ENCODE results near the gene LTC4S. TPM values are rescaled to one million over a fixed set of nuclear protein-coding genes. Genes with fewer than 3 reads are reported as not detected.
A peak's percentile ranks its signal among the peaks of the same experiment; 100 is the strongest.

The LTC4S gene
- polyA plus RNA-seq, 3 donors: 0.65 to 2.1 (median 0.69) TPM

- Histone ChIP-seq H2AFZ (ENCODE audit: insufficient read depth, low read depth, low read length, poor library complexity, severe bottlenecking) (no peak overlapping the region), H3K9ac (ENCODE audit: insufficient read depth, low read length, poor library complexity, severe bottlenecking) (peak overlapping the region; percentile 71), H3K4me2 (replicated peaks; ENCODE audit: extremely low read depth, low read length, poor library complexity, severe bottlenecking) (peak overlapping the region; percentile 87), H4K20me1 (ENCODE audit: insufficient read depth, low read length) (peaks cover 58% of the 10 kb centered on the region), H3K36me3 (replicated peaks in 1 of 2; ENCODE audit: control insufficient read depth in 1 of 2, insufficient read depth in 2 of 2, low read length in 2 of 2) (peaks cover 10 to 13% of the 10 kb centered on the region in 2 donors), H3K27me3 (ENCODE audit: control insufficient read depth in 2 of 2, insufficient read depth in 2 of 2, low read length in 2 of 2) (no peaks in the 10 kb centered on the region), H3K4me3 (replicated peaks in 1 of 3; ENCODE audit: low read depth in 2 of 3, low read length in 3 of 3) (peak overlapping the region; percentile 39 to 80 (median 59)), H3K9me3 (replicated peaks in 1 of 2; ENCODE audit: control insufficient read depth in 1 of 2, insufficient read depth in 1 of 2, low read length in 2 of 2) (no peaks in the 10 kb centered on the region), H3K79me2 (ENCODE audit: insufficient read depth, low read length) (peaks cover 45% of the 10 kb centered on the region), H3K4me1 (ENCODE audit: control insufficient read depth in 1 of 2, insufficient read depth in 2 of 2, low read length in 2 of 2) (peaks cover 41 to 53% of the 10 kb centered on the region in 2 donors), H3K27ac (ENCODE audit: low read depth in 1 of 2, low read length in 2 of 2) (peak overlapping the region in 1 of 2 donors; percentile 77)
- Mint-ChIP-seq H3K27ac (peak overlapping the region in 6 of 7 donors; percentile 10 to 86 (median 70)), H3K4me3 (peak overlapping the region; percentile 88 to 91), H3K9me3 (no peaks in the 10 kb centered on the region), H3K27me3 (ENCODE audit: low read depth in 3 of 3) (peaks cover 0 to 2% (median 0%) of the 10 kb centered on the region in 3 donors), H3K4me1 (peaks cover 36% of the 10 kb centered on the region), H3K36me3 (peaks cover 12 to 19% of the 10 kb centered on the region in 2 donors)
- 74% methylated on average over 8 of the region's 9 CpGs for WGBS (ENCODE audit: insufficient coverage)
- TF ChIP-seq, protein P1, sequence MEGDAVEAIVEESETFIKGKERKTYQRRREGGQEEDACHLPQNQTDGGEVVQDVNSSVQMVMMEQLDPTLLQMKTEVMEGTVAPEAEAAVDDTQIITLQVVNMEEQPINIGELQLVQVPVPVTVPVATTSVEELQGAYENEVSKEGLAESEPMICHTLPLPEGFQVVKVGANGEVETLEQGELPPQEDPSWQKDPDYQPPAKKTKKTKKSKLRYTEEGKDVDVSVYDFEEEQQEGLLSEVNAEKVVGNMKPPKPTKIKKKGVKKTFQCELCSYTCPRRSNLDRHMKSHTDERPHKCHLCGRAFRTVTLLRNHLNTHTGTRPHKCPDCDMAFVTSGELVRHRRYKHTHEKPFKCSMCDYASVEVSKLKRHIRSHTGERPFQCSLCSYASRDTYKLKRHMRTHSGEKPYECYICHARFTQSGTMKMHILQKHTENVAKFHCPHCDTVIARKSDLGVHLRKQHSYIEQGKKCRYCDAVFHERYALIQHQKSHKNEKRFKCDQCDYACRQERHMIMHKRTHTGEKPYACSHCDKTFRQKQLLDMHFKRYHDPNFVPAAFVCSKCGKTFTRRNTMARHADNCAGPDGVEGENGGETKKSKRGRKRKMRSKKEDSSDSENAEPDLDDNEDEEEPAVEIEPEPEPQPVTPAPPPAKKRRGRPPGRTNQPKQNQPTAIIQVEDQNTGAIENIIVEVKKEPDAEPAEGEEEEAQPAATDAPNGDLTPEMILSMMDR (IDR thresholded peaks at IDR 0.05): no peak
- intact Hi-C loops (cut with micrococcal nuclease): loop anchor here (1.0 to 2.0 kb wide), 2 partner anchors 16 to 100 kb away; partner anchors contain the start of gene SQSTM1 (in 1 of the 2)
- no peak for DNase-seq
These were observed 11.3 kb downstream of the LTC4S start for GRCh38 chr5:179805070-179805528.

GRCh38 chr5:179805529-179806249, 11.9 kb downstream of the LTC4S start:
- Mint-ChIP-seq H3K27me3 (ENCODE audit: low read depth in 3 of 3) (peaks cover 0 to 2% (median 0%) of the 10 kb centered on the region in 3 donors), H3K4me3 (peak overlapping the region; percentile 88 to 91), H3K27ac (peak overlapping the region in 5 of 7 donors; percentile 10 to 86 (median 78)), H3K9me3 (no peaks in the 10 kb centered on the region), H3K4me1 (peaks cover 36% of the 10 kb centered on the region), H3K36me3 (peaks cover 10 to 13% of the 10 kb centered on the region in 2 donors)
- Histone ChIP-seq H3K36me3 (replicated peaks in 1 of 2; ENCODE audit: control insufficient read depth in 1 of 2, insufficient read depth in 2 of 2, low read length in 2 of 2) (peaks cover 7% of the 10 kb centered on the region in 2 donors), H2AFZ (ENCODE audit: insufficient read depth, low read depth, low read length, poor library complexity, severe bottlenecking) (no peak overlapping the region), H4K20me1 (ENCODE audit: insufficient read depth, low read length) (peaks cover 52% of the 10 kb centered on the region), H3K27ac (ENCODE audit: low read depth in 1 of 2, low read length in 2 of 2) (peak overlapping the region; percentile 52 to 77), H3K4me1 (ENCODE audit: control insufficient read depth in 1 of 2, insufficient read depth in 2 of 2, low read length in 2 of 2) (peaks cover 41 to 53% of the 10 kb centered on the region in 2 donors), H3K27me3 (ENCODE audit: control insufficient read depth in 2 of 2, insufficient read depth in 2 of 2, low read length in 2 of 2) (no peaks in the 10 kb centered on the region), H3K79me2 (ENCODE audit: insufficient read depth, low read length) (peaks cover 45% of the 10 kb centered on the region), H3K9ac (ENCODE audit: insufficient read depth, low read length, poor library complexity, severe bottlenecking) (peak overlapping the region; percentile 71), H3K4me2 (replicated peaks; ENCODE audit: extremely low read depth, low read length, poor library complexity, severe bottlenecking) (peak overlapping the region; percentile 87), H3K9me3 (replicated peaks in 1 of 2; ENCODE audit: control insufficient read depth in 1 of 2, insufficient read depth in 1 of 2, low read length in 2 of 2) (no peaks in the 10 kb centered on the region), H3K4me3 (replicated peaks in 1 of 3; ENCODE audit: low read depth in 2 of 3, low read length in 3 of 3) (peak overlapping the region; percentile 52 to 80 (median 59))
- intact Hi-C loops (cut with micrococcal nuclease): loop anchor here (1.0 to 2.0 kb wide), 2 partner anchors 15 to 100 kb away; partner anchors contain the start of gene SQSTM1 (in 2 of the 2)
- TF ChIP-seq, protein P1 (IDR thresholded peaks at IDR 0.05): no peak
- WGBS (ENCODE audit: insufficient coverage): 8% methylated on average over 43 of the region's 65 CpGs
- DNase-seq: peak; percentile 37 to 65 (median 44)
